ENCODE measurements around the gene SMC3. TPM values are rescaled to one million over a fixed set of nuclear protein-coding genes. Genes with fewer than 3 reads are reported as not detected.

The SMC3 gene
- polyA plus RNA-seq, 1 of the 3 experiments (the other 2 are of a cell fraction) = 10.1 TPM

DNA sequence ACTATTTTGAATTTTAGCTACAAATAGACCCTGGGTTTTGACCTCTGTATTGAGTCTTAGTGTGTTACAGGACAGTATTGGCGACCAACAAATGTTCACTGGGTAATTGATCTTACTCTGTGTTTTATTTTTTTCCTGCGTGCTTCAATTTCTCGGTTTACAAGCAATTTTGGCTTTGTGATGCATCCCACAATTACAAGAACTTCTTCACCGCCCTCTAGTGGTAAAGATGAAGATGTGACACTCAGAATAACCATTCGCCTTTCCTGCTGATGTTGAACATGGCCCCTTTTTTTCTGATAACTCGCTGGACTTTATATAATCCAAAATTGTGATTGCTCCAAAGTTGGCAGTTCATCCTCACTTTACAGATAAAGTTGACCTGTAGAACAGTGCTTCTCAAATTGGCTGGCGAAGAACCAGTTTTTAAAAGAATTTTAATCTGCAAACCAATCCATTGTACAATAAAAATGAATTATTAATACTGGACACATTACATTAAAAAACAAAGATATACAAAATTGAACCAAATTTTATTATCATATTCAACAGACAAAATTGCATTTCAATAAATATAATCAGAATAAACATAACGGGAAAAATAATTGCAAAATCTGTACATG is 20.2 kb upstream of the SMC3 start (continued):
- no peak for TF ChIP-seq RXRA (IDR thresholded peaks at IDR 0.05; ENCODE audit: borderline replicate concordance, low read depth)
- no peak for TF ChIP-seq TAF1 (IDR thresholded peaks at IDR 0.05; ENCODE audit: borderline replicate concordance, low read depth, low read length)
- TF ChIP-seq FOXJ3 (CRISPR knock-in tag; IDR thresholded peaks at IDR 0.05) = no peak
- TF ChIP-seq RCOR1 (IDR thresholded peaks at IDR 0.05; ENCODE audit: low read length) = no peak
- TF ChIP-seq, protein P1, sequence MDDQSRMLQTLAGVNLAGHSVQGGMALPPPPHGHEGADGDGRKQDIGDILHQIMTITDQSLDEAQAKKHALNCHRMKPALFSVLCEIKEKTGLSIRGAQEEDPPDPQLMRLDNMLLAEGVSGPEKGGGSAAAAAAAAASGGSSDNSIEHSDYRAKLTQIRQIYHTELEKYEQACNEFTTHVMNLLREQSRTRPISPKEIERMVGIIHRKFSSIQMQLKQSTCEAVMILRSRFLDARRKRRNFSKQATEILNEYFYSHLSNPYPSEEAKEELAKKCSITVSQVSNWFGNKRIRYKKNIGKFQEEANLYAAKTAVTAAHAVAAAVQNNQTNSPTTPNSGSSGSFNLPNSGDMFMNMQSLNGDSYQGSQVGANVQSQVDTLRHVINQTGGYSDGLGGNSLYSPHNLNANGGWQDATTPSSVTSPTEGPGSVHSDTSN (IDR thresholded peaks at IDR 0.05) = no peak
- TF ChIP-seq MXI1 (IDR thresholded peaks at IDR 0.05; ENCODE audit: low read depth, low read length) = 0 out of 2 replicates have a peak, but pooled peaks have one; percentile 14
- TF ChIP-seq YY1 (IDR thresholded peaks at IDR 0.05; ENCODE audit: low read depth) = 0 out of 2 replicates have a peak, but pooled peaks have one; percentile 16

DNA sequence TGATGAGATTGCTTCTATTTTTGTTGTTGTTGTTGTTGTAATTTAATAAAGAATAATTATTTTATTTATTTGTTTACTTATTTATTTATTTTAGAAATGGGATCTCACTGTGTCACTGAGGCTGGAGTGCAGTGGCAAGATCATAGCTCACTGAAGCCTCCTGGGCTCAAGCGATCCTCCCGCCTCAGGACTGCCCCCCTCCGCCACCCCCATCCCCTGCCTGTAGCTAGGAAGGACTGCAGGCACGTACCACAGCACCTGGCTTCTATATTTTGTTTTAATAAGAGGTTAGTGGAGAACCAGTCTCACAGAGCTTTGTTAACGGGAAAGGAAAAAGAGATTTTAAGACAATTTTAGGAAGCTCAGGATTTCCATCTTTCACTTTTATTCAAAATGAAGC is 19.5 kb upstream of the SMC3 start:
- no peak overlapping the region for H3K4me3 ChIP-seq (ENCODE audit: low read depth in 2 of 2, low read length in 1 of 2)
- no peaks in the 10 kb centered on the region for H3K27me3 ChIP-seq (ENCODE audit: insufficient read depth)
- ChIA-PET POLR2A (no interaction called here), CTCF (interaction anchor here (0.6 to 9.6 kb wide), 15 partner anchors 10 to 242 kb away, joined by 3 to 112 read pairs (median 3); partner anchors contain the start of gene SMNDC1)
- H3K4me2 ChIP-seq = no peak overlapping the region
- no peak overlapping the region for H2AFZ ChIP-seq (ENCODE audit: low read depth)
- TF ChIP-seq EZH2phosphoT487 (IDR thresholded peaks at IDR 0.05; ENCODE audit: borderline replicate concordance, low read depth) = no peak
- no peak for TF ChIP-seq TCF12 (IDR thresholded peaks at IDR 0.05)
- no peak for TF ChIP-seq SMC3 (IDR thresholded peaks at IDR 0.05; ENCODE audit: low read depth, low read length)
- no peak for TF ChIP-seq FOSL2 (IDR thresholded peaks at IDR 0.05; ENCODE audit: borderline replicate concordance, low read depth)
- no peak for TF ChIP-seq GATA2 (CRISPR knock-in tag; IDR thresholded peaks at IDR 0.05)
- no peak for TF ChIP-seq FOXM1 (IDR thresholded peaks at IDR 0.05; ENCODE audit: low read depth)
- TF ChIP-seq, protein P2, sequence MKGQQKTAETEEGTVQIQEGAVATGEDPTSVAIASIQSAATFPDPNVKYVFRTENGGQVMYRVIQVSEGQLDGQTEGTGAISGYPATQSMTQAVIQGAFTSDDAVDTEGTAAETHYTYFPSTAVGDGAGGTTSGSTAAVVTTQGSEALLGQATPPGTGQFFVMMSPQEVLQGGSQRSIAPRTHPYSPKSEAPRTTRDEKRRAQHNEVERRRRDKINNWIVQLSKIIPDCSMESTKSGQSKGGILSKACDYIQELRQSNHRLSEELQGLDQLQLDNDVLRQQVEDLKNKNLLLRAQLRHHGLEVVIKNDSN (IDR thresholded peaks at IDR 0.05; ENCODE audit: borderline replicate concordance, low read depth) = no peak
- TF ChIP-seq MEF2A (IDR thresholded peaks at IDR 0.05; ENCODE audit: borderline replicate concordance, low read depth) = no peak
- no peaks in the 10 kb centered on the region for H3K9me3 ChIP-seq
- H3K9ac ChIP-seq = no peak overlapping the region
- H3K36me3 ChIP-seq (replicated peaks in 1 of 2; ENCODE audit: control insufficient read depth in 1 of 2, insufficient read depth in 2 of 2, low read length in 1 of 2) = no peaks in the 10 kb centered on the region
- peaks cover 2% of the 10 kb centered on the region for H3F3A ChIP-seq (replicated peaks; ENCODE audit: insufficient read depth)
- no peaks in the 10 kb centered on the region for H4K20me1 ChIP-seq (ENCODE audit: insufficient read depth)
- no peaks in the 10 kb centered on the region for H3K79me2 ChIP-seq (ENCODE audit: insufficient read depth)
- H3K27ac ChIP-seq (ENCODE audit: low read depth in 2 of 2, low read length in 1 of 2) = no peak overlapping the region
- H3K9me2 ChIP-seq = no peaks in the 10 kb centered on the region
- WGBS (ENCODE audit: low lambda C conversion rate) = 54% methylated on average over 5 of the region's 5 CpGs
- no peak for DNase-seq
- no peaks in the 10 kb centered on the region for H3K4me1 ChIP-seq (ENCODE audit: control insufficient read depth in 1 of 2, insufficient read depth in 2 of 2, low read depth in 1 of 2, low read length in 1 of 2)

All from SK-N-SH (cell line).